NCI-H345 (cell line): ENCODE data around the gene EFCAB13.
"Not testable (repeated sequence)": the region's sequence is repeated elsewhere in the genome, so short reads cannot be mapped to it uniquely, and the experiment has no call there.

Source experiments
- DNase-seq: peaks from one replicate; lab custom pipeline; 2025; lab: John Stamatoyannopoulos, UW

Gene EFCAB13

GRCh38 chr17:47425887-47426635, 102.3 kb downstream of the EFCAB13 start:
- not testable (repeated sequence) for DNase-seq

GRCh38 chr17:47427985-47428384, 104.2 kb downstream of the EFCAB13 start:
- DNase-seq: no peak

- not testable (repeated sequence) for DNase-seq
These were observed 108.5 kb downstream of the EFCAB13 start for GRCh38 chr17:47432240-47432639.

GRCh38 chr17:47465165-47465564, 141.4 kb downstream of the EFCAB13 start:
- no peak for DNase-seq

GRCh38 chr17:47466976-47467375, 143.2 kb downstream of the EFCAB13 start:
- DNase-seq: not testable (repeated sequence)

GRCh38 chr17:47470836-47471235, 147.1 kb downstream of the EFCAB13 start:
- DNase-seq: no peak

GRCh38 chr17:47472073-47472472, 148.3 kb downstream of the EFCAB13 start:
- DNase-seq: not testable (repeated sequence)
